ENCODE data around the gene SHROOM3.

The SHROOM3 gene

GRCh38 chr4:76540486-76540885 is 105.5 kb downstream of the SHROOM3 start:
- DNase-seq (ENCODE audit: low read depth), result no peak

- no peak for DNase-seq (ENCODE audit: low read depth)
Observed at GRCh38 chr4:76543378-76543777, 108.3 kb downstream of the SHROOM3 start.

GRCh38 chr4:76544725-76545124 is 109.7 kb downstream of the SHROOM3 start:
- no peak for DNase-seq (ENCODE audit: low read depth)

- DNase-seq (ENCODE audit: low read depth), result peak; percentile 50
Observed at GRCh38 chr4:76545226-76545884, 110.3 kb downstream of the SHROOM3 start.

GRCh38 chr4:76546327-76546726 is 111.3 kb downstream of the SHROOM3 start:
- peak; percentile 57 for DNase-seq (ENCODE audit: low read depth)

- DNase-seq (ENCODE audit: low read depth), result peak; percentile 89
Observed at GRCh38 chr4:76546759-76547742, 112.0 kb downstream of the SHROOM3 start.

DNA sequence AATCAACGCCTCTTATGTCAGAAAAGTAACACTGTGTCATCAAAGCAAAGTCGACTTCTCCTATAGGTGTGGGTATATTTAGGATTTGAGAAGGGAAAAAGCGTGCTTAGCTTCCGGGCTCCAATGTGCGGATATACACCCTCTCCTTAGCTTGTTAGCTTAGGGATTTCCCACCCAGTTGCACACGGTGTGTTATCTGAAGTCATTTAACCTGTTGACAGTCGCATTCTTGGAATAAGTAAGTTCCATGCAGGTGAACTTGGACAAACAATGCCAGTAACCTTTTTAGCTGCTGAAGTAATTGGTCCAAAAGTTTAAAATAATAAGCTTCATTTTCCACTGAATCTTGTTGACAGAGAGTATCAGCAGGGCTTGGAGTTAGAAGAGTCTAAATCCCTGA is 113.7 kb downstream of the SHROOM3 start:
- DNase-seq (ENCODE audit: low read depth), result no peak

DNA sequence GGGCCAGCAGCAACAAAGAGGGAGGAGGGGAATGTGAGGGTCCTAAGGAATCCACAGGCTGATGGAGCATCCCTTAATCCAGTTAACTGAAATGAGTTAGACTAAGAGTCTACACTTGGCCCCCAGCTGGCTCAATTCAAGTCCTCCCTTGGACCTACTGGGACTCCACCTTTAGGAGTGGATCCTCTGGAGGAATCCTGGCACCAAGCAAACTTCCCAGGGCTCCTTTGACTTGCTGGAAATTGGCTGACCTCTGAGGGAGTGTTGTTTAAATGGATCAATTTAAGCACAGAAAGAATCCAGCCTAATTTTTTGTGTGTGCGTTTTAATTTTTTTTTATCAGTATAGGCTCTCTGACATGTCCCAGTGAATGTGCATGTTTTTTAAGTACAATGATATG is 114.7 kb downstream of the SHROOM3 start:
- DNase-seq (ENCODE audit: low read depth), result no peak

- peak; percentile 44 for DNase-seq (ENCODE audit: low read depth)
Observed at GRCh38 chr4:76550966-76551780, 116.1 kb downstream of the SHROOM3 start.

- DNase-seq (ENCODE audit: low read depth), result no peak
Observed at GRCh38 chr4:76554630-76555029, 119.6 kb downstream of the SHROOM3 start.

GRCh38 chr4:76556452-76556851 is 121.4 kb downstream of the SHROOM3 start:
- DNase-seq (ENCODE audit: low read depth), result no peak

GRCh38 chr4:76558396-76559235 is 123.6 kb downstream of the SHROOM3 start:
- no peak for DNase-seq (ENCODE audit: low read depth)

- no peak for DNase-seq (ENCODE audit: low read depth)
Observed at GRCh38 chr4:76559236-76560071, 124.4 kb downstream of the SHROOM3 start.

DNA sequence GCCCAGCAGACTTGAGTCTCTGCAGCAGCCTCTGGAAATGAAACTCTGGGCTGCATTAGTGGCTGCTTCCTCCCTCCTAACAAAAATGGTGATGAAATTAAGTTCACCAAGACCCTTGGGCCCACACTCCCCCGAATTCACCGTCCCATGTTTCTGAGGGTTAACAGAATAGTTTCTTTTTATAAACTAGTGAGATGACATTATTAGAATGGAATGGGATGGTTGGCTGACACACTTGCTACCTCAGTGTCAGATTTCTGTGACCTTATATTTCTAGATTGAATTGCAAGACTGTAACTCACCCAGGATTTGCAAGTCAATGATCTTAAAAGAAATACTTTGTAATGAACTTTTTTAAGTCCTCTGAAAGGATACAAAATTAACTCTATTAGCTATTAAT is 127.1 kb downstream of the SHROOM3 start:
- DNase-seq (ENCODE audit: low read depth), result peak; percentile 81

DNA sequence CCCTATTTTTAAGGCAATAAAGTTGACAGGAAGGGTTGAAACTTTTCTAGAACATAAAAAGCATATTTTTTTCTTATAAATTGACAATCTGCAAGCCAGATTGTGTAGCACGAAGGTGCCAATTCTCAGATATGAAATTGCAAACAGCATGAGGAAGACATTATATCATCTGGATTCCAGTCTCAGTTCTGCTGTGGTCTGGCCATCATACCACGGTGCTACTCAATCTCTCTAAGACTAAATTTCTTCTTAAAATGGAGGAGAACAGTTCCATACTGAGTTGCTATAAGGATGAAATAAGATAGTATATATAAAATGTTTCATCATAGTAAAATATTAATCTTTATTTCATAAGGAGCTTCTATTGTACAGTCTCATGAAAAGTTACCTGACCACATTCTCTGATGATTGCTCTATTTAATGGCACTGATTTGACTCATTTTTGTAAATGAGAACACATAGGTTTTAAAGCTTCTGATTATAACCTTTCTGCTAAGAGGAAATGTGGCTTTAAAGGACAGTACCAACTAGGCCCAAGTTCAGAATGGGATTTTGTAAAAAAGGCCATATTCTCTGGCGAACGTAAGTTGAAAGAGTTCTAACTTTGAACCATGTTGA is 127.9 kb downstream of the SHROOM3 start:
- DNase-seq (ENCODE audit: low read depth), result no peak

DNA sequence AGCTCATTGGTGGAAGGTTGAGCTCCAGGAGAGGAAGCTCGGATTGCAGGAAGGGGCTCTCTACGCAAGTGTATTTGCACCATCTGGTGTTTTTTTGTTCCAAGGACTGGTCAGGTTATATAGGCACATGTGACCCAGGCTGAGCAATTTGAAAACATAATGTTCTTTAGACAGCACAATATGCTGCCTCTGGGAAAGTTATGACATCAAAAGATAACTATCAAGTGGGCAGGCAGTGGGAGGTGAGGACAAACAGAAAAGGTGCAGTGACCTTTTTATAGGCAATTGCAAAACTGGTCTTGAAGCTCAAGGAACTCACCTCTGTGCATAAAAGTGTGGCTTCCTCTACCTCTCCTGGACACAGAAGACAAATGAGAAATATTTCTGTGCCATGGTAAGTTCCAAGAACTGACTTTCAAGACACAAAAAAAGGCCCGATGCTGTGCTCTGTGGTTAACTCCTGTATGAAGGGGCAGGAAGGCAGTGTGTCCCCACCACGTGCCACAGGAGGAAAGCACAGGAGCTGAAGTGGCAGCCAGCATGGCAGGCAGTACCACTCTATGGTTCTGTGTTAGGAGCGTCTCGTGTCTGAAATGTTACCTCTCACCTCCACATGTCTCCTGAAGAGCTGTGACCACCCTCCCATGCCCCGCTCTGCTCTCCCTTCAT is 128.6 kb downstream of the SHROOM3 start:
- no peak for DNase-seq (ENCODE audit: low read depth)

DNA sequence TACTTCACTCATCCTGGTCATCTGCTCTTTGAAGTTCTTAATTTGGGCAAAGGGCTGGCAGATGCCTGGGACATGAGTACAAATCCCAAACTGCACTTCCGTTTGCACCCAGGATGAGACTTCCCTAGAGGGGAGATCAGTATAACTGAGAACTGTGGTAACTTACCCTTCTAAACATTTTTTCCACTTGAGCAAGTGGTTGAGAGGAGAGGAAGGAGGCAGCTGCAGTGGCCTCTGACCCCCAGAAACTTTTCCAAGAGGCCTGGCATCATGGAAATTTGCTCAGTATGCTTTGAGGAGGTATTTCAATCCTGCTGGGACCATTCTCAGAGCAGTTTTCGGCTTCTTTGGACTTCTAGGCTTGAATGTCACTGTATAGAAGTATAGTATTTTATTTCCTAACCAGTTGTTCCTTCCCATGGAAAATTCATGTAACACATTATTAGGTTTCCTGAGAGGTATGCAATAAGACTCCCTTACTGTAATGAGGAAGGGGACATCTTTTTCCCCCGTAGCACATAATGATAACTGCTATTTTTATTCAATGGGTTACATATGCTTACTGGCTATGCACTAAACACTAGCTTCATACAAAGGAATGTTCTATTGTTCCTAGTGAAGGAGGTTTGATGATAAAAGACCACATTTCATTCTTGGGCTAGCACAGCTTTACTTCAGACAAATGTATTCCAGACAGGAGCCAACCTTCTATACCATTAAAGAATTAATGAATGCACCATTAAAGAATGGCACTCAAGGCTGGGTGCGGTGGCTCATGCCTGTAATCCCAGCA is 129.3 kb downstream of the SHROOM3 start:
- no peak for DNase-seq (ENCODE audit: low read depth)

DNA sequence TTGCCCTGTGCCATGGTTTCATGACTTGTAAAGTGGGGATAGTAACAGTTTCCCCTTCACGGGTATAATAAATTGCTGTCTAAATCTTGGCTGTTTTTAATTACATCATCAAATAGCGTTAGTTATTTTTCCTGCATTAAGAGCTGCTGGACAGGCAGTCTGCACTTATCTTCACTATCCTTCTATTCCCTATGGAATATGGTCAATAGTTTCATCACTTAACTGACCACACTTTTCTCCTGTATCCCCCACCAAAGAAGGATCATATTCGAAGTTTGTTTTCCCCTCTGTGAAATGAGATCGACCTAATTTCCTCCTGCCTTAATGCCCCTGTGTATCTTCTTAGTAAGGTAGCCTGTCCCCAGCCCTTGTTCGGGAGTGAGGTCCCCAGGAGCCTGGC is 133.2 kb downstream of the SHROOM3 start:
- DNase-seq (ENCODE audit: low read depth), result no peak

GRCh38 chr4:76569225-76569624 is 134.2 kb downstream of the SHROOM3 start:
- DNase-seq (ENCODE audit: low read depth), result no peak

Measured in ELR (cell line).